ENCODE data around the gene NPHP1.
A peak's percentile ranks its signal among the peaks of the same experiment; 100 is the strongest.
"Not testable (repeated sequence)": the region's sequence is repeated elsewhere in the genome, so short reads cannot be mapped to it uniquely, and the experiment has no call there.

NPHP1 gene

DNA sequence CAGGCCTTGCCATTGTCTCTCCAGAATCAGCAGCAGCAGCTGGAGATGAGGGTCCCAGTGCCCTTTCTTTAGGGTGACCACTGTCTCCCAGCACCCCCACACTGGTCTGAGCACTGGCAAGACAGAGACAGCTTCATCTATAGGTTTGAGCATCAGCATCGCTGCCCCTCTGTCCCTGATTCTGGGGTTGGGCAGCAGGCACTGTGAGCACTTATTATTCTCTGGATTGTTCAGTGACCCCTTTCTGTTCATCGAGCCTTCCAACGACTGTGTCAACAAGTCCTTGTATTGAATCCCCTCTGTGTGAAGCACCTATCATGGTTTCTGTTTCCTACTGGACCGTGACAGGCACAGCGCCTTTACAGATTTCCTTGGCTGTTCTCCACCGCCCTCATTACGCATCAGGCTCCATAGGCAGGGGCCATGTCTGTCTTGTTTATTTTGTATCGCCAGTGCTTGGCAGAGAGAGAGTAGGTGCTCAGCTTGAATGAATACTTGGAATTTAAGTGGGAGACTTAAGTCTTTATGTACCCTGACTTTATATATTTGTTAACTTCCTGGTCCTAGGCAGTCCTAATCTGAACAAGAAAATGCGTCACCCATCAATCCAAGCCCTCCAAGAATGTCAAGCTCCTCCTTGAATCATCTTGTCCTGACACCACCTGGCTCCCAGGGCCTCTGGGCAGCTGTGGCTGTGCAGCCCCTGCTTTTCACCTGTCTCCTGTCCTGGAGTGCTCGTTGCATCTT lies 100.6 kb downstream of the NPHP1 start:
- DNase-seq = no peak

DNA sequence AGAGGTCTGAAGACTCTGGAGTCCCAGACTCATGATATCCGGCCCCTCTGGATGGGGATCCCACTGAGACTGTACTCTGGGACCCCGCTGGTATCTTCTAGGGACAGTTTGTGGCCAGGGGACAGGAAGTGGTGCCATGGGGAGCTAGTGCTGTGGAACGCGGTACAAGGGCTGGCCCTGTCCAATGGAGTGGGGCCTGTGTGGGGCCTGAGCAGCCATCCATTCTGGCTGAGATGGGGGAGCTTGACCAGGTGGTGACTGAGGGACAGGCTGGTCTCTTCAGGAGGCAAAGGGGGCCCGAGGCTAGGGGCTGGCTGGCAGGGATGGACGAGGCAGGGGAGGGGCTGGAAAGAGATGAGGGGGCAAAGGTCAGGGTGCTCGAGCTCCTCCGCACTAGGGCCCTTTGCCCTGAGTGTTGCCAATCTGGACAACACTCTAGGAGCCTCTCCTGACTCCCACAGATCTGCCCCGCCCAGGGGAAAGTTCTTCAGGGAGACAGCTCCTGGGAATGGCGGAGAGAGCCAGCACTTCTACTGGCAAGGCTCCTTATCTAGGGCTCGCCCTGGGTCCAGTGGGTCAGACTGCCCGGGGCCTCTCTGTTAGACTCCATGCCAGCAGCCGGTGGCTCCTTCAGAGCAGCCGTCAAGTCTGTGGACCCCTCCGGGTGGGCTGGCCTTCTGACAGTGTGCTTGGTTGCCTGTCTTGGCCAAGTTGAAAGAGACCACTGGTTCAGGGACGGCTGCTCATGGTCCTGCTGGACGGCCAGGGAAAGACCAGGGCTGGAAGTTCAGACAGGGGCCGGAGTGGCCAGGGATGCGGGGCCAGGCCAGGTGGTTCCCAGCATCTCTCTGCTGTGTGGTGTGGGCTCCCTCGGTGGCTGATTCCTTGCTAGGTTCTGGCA lies 101.5 kb downstream of the NPHP1 start:
- DNase-seq = no peak

- DNase-seq = no peak
Observed at GRCh38 chr2:110101901-110102803, 102.7 kb downstream of the NPHP1 start.

- peak; percentile 64 for DNase-seq
Observed at GRCh38 chr2:110101280-110101844, 103.5 kb downstream of the NPHP1 start.

GRCh38 chr2:110100880-110101279 lies 103.9 kb downstream of the NPHP1 start:
- not testable (repeated sequence) for DNase-seq

GRCh38 chr2:110100480-110100879 lies 104.3 kb downstream of the NPHP1 start:
- no peak for DNase-seq

GRCh38 chr2:110099471-110100225 lies 105.2 kb downstream of the NPHP1 start:
- DNase-seq = no peak

GRCh38 chr2:110099038-110099425 lies 105.8 kb downstream of the NPHP1 start:
- DNase-seq = no peak

DNA sequence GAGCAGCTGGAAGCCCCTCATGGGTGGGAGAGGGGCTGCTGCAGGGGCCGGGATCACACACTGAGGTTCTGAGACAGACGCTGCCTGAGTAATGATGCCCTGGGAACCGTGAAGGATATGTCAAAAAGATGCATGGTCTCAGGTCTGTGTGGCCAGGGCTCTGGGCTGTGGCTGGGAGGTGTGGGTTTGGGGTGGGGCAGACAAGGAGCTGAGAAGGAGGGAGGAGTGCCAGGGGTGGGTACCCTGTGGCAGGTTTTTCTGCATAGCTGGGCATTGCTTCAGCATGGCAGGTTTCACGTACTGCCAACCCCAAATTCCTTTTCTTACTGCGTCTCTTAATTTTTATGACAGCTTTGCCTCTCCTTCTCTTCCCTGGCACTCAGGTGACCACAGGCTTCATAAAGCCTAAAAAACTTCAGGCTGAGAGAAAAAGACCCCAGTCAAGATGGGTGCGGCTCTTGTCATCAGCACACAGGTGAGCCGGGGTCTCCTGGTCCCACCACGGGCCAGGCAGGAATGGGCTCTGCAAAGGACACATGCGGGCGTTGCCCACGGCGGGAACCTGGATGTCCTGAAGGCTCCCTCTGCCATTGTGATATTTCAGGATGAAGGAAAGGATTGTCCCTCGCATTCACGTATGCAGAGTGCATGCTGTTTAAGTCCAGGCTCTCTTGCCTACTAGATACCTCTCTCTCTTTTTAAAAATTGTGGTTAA lies 107.2 kb downstream of the NPHP1 start:
- DNase-seq = no peak

DNA sequence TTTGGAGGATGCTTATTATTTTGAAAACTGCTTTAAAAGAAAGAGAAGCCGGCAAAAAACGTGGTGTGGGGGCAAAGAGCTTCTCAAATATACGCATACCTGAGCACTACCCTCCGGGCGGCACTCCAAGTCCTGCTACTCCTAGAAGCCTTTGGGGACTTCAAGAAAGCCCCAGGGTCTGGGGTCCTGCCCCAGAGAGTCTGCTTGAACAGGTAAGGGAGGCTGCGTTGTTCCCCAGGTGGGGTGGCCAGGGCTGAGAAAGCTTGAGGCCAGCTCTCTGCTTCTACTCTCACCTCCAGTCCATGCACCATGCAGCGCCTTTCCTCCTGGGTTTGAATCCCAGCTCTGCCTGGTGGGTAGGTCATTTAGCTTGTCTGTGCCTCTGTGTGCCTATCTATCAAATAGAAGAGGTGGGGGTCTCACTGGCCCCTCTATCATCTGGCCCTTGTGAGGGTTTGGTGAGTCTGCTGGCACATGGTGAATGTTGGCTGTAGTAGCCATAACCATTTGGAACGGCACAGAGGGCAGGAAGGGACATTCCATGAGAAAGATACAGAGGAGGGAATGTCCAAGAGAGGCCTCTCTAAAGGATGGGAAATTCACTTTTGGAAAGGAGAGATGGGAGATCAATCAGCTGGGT lies 108.7 kb downstream of the NPHP1 start:
- DNase-seq = no peak

DNA sequence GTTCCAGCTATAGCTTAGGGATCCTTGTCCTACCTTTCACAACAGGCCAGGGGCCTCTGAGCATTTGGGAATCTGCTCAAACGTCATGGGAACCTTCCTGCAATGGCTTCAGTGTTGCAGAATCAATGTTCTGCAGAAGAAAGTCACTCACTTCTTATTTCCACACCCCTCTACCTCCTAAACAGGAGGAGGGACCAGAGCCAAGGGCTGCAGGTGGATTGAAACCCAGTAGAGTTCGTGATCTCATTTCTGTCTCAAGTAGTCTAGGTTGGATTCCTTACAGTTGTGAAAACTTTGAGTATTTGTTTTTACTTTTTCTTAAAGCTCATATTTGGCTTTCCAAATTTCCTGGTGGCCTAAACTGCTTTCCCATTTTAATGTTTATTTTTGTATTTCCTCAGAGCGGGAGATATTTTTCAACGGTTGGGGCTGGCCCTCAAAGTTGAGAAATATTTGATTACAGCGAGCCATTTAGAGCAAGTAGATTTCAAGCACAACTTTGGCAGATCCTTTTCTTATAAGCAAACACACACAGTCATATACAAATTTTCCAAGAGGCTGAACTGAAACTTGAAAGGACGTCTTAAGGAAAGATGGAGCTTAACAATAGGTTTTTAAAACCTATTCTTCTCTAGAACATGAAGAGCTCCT lies 109.8 kb downstream of the NPHP1 start:
- not testable (repeated sequence) for DNase-seq

DNA sequence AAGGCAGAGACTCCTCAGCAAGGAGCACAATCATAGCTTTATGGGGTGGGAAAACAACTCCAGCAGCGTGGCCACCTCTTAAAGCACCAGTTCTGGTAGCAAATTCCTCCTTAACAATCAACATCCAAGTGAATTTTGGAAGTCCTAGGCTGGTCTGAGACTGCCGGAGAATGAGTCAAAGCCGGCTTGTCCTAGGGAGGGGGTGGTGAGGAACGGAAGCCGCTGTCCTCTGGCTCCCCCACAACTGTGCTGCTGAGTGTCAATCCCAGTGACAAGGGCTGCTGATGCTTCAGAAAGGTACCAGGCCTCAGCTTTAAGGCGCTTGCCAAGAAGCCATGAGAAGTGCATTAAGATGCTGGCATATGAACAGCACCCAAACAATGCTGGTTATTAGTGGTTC lies 110.9 kb downstream of the NPHP1 start:
- not testable (repeated sequence) for DNase-seq

- DNase-seq = not testable (repeated sequence)
Observed at GRCh38 chr2:110090164-110090563, 114.6 kb downstream of the NPHP1 start.

GRCh38 chr2:110083757-110084156 lies 121.1 kb downstream of the NPHP1 start:
- DNase-seq = not testable (repeated sequence)

DNA sequence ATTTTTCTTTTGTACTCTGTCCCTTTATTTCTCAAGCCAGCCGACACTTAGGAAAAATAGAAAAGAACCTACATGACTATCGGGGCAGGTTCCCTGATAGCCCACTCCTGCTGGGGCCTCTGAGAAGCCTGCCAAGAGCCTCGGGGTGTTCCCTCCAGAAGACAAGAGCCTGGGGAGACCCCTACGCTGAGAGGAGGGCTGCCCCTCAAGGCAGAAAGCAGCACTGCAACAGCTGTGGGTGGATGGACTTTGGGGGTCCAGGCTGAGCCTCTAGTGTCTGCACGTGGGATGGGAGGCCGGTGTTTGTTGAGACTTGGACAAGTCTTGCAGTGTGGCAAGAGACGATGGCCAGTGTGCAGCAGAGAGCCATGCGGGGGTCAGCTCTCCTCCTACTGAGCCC lies 121.7 kb downstream of the NPHP1 start:
- DNase-seq = not testable (repeated sequence)

DNA sequence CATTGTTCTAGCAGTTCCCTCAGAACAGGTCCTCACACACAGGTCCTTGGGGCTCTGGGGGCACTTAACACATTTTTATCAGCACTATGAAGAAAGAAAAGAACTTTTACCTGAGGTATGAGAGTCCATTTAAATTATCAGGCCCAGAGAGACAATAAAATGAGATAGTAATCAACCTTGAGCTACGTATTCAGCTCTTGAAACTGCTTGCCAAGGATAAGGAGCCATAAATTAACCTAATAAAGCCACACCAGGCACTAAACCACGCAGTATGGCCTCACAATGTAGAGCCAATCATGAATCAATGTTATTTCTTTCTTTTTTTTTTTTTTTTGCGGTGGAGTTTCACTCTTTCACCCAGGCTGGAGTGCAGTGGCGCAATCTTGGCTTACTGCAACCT lies 126.7 kb downstream of the NPHP1 start:
- not testable (repeated sequence) for DNase-seq

- not testable (repeated sequence) for DNase-seq
Observed at GRCh38 chr2:110075896-110076295, 128.9 kb downstream of the NPHP1 start.

Data from right kidney (tissue), 1 donor.